ENCODE results near the gene KCNA3.

DNA sequence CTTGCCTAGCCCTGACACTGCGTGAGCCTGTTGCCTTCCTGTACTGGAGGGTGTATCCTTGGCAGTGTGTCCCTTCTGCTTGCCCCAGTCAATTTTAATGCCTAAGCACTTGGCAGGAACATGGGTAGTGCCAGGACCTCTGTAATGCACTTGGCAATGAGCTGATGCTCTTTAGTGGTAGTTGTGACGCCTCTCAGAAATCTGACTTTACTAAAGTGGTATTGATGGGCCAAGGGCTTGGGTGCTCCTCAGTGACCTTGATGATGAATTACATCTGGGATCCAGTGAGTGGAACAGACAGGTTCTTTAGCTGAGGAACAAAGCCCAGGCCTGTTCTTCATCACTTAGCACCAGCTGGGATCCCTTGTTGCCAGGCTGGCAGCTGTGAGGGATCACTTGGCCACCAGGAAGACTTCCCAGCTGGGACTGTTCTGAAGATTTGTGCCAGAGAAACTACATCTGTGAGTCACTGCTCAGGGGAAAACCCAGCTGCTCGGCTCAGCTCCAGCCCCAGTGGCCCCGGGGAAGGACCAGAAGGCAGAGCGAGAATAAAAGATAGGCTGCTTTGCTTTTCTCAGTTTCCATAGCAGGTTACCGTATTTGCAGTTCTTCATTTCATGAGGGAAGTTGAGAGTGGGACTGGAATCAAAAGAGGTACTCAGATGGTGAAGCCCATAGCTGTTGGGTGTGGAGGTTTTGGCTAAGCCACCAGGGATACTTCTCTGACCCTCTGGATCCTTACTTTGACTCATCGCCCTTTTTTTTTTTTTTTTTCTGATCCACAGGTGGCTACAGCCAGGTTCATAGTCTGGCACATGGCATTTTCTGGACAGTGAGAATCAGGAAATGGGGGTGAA is 40.1 kb downstream of the KCNA3 start:
- TF ChIP-seq SP1 (IDR thresholded peaks at IDR 0.05) (no peak), NFRKB (IDR thresholded peaks at IDR 0.05) (no peak), BHLHE40 (IDR thresholded peaks at IDR 0.05; ENCODE audit: borderline replicate concordance) (no peak), ELF4 (IDR thresholded peaks at IDR 0.05) (no peak), TARDBP (IDR thresholded peaks at IDR 0.05) (no peak), FOXK2 (IDR thresholded peaks at IDR 0.05) (no peak), ARNT (IDR thresholded peaks at IDR 0.05) (no peak)
- TF ChIP-seq, protein P1, sequence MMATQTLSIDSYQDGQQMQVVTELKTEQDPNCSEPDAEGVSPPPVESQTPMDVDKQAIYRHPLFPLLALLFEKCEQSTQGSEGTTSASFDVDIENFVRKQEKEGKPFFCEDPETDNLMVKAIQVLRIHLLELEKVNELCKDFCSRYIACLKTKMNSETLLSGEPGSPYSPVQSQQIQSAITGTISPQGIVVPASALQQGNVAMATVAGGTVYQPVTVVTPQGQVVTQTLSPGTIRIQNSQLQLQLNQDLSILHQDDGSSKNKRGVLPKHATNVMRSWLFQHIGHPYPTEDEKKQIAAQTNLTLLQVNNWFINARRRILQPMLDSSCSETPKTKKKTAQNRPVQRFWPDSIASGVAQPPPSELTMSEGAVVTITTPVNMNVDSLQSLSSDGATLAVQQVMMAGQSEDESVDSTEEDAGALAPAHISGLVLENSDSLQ (IDR thresholded peaks at IDR 0.05): no peak
